Measurements from ENCODE around the gene ATP6V1C2.

The ATP6V1C2 gene

DNA sequence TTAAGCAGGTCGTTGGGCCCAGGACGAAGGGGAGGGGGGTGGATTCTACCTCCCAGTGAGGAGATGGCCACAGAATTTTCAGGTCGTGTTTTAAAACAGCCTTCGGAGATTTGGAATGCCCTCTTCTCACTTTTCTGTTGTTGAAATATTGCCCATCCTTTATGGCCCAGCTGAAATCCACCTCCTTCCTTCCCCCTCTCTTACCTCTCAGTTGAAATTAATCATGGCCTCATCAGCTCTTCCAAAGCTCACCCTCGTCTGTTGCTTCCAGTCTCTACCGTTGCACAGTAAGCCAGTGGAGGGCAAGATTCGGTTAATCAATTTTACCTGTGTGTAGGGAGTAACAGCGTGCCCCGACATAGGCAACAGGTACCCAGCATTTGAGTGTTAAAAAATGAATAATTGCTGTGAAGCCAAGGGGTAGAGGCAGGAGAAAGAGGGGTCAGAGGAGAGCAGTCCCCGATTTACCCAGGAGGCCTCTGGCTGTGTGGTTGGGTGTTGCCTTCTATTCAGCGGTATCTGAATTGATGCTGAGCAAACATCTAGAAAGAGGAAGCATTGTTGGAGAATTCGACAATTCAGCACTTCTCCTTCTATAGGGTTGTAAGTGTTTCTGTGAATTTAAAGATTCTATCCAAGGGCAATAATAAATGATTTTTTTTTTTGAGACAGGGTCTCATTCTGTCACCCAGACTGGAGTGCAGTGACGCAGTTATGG, 99.7 kb downstream of the ATP6V1C2 start:
- TF ChIP-seq, protein P1, sequence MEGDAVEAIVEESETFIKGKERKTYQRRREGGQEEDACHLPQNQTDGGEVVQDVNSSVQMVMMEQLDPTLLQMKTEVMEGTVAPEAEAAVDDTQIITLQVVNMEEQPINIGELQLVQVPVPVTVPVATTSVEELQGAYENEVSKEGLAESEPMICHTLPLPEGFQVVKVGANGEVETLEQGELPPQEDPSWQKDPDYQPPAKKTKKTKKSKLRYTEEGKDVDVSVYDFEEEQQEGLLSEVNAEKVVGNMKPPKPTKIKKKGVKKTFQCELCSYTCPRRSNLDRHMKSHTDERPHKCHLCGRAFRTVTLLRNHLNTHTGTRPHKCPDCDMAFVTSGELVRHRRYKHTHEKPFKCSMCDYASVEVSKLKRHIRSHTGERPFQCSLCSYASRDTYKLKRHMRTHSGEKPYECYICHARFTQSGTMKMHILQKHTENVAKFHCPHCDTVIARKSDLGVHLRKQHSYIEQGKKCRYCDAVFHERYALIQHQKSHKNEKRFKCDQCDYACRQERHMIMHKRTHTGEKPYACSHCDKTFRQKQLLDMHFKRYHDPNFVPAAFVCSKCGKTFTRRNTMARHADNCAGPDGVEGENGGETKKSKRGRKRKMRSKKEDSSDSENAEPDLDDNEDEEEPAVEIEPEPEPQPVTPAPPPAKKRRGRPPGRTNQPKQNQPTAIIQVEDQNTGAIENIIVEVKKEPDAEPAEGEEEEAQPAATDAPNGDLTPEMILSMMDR (IDR thresholded peaks at IDR 0.05; ENCODE audit: low read length), result no peak
- no peak for TF ChIP-seq EZH2 (IDR thresholded peaks at IDR 0.05; ENCODE audit: borderline replicate concordance, low read length)

DNA sequence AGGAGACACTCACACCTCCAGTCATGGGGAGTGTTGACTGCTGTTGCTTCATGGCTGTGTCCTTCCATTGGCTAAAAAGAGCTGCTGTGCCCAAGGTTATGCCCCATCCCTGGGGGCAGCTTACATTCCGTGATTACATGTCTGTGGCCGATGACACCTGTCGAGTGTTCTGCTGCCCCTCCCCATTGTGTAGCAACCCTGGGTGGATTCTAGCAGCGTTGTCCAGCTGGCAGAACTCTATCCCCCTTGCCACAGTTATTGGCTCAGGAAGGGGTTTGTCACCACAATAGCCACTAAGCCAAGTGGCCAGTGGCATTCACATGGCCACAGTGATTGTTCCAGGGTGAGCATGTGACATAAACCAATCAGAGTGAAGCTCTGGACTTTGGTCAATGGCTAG, 102.8 kb downstream of the ATP6V1C2 start:
- peaks cover 16% of the 10 kb centered on the region for H3K27me3 ChIP-seq (ENCODE audit: insufficient read depth, low read length)
- no peak overlapping the region for H3K4me3 ChIP-seq (ENCODE audit: low read depth, low read length, poor library complexity, severe bottlenecking)
- H3K9me3 ChIP-seq (ENCODE audit: low read length), result no peaks in the 10 kb centered on the region
- no peak overlapping the region for H3K9ac ChIP-seq (ENCODE audit: low read length)
- no peak overlapping the region for H3K4me2 ChIP-seq (ENCODE audit: low read length)
- no peaks in the 10 kb centered on the region; the same call in 1 of the 2 replicates for H3K36me3 ChIP-seq (ENCODE audit: insufficient read depth, low read length)
- H3F3A ChIP-seq (ENCODE audit: insufficient read depth, low read length), result no peaks in the 10 kb centered on the region
- no peak overlapping the region for H2AFZ ChIP-seq (ENCODE audit: low read length)
- H3K9me2 ChIP-seq (ENCODE audit: low read depth, low read length), result no peaks in the 10 kb centered on the region
- no peaks in the 10 kb centered on the region for H4K20me1 ChIP-seq (ENCODE audit: insufficient read depth, low read length)
- H3K27ac ChIP-seq (ENCODE audit: low read depth, low read length, poor library complexity, severe bottlenecking), result no peak overlapping the region
- TF ChIP-seq, protein P1 (IDR thresholded peaks at IDR 0.05; ENCODE audit: low read length), result no peak
- TF ChIP-seq EZH2 (IDR thresholded peaks at IDR 0.05; ENCODE audit: borderline replicate concordance, low read length), result no peak
- no peaks in the 10 kb centered on the region for H3K4me1 ChIP-seq (ENCODE audit: insufficient read depth, low read length, severe bottlenecking)
- no peaks in the 10 kb centered on the region for H3K79me2 ChIP-seq (ENCODE audit: insufficient read depth, low read length)

More for the DNA sequence above, 99.7 kb downstream of the ATP6V1C2 start:
- Histone ChIP-seq H3K27me3 (ENCODE audit: insufficient read depth, low read length) (peaks cover 15% of the 10 kb centered on the region), H3K27ac (ENCODE audit: low read depth, low read length, poor library complexity, severe bottlenecking) (no peak overlapping the region), H3K9me3 (ENCODE audit: low read length) (no peaks in the 10 kb centered on the region), H3K4me3 (ENCODE audit: low read depth, low read length, poor library complexity, severe bottlenecking) (no peak overlapping the region), H3K79me2 (ENCODE audit: insufficient read depth, low read length) (no peaks in the 10 kb centered on the region), H3K9me2 (ENCODE audit: low read depth, low read length) (no peaks in the 10 kb centered on the region), H3K36me3 (ENCODE audit: insufficient read depth, low read length) (no peaks in the 10 kb centered on the region; the same call in 1 of the 2 replicates), H3F3A (ENCODE audit: insufficient read depth, low read length) (no peaks in the 10 kb centered on the region), H3K4me1 (ENCODE audit: insufficient read depth, low read length, severe bottlenecking) (no peaks in the 10 kb centered on the region), H2AFZ (ENCODE audit: low read length) (no peak overlapping the region), H4K20me1 (ENCODE audit: insufficient read depth, low read length) (no peaks in the 10 kb centered on the region), H3K4me2 (ENCODE audit: low read length) (no peak overlapping the region), H3K9ac (ENCODE audit: low read length) (no peak overlapping the region)

DNA sequence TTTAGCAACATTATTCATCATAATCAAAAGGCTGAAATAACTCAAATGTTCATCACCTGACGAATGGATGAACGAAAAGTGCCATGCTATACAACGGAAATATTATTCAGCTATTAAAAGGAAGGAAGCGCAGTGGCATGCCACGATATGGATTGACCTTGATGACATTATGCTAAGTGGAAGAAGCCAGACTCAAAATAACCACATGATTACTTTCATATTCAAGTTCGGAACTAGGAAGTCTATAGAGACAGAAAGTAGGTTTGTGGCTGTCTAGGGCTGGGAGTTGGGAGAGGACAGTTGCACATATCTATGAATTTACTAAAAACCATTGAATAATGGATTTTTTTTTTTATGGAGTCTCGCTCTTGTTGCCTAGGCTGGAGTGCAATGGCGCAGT, 104.6 kb downstream of the ATP6V1C2 start:
- Histone ChIP-seq H3K4me2 (ENCODE audit: low read length) (no peak overlapping the region), H3K9me2 (ENCODE audit: low read depth, low read length) (no peaks in the 10 kb centered on the region), H3K79me2 (ENCODE audit: insufficient read depth, low read length) (no peaks in the 10 kb centered on the region), H3K27ac (ENCODE audit: low read depth, low read length, poor library complexity, severe bottlenecking) (no peak overlapping the region), H3K4me3 (ENCODE audit: low read depth, low read length, poor library complexity, severe bottlenecking) (no peak overlapping the region), H3K9ac (ENCODE audit: low read length) (no peak overlapping the region), H4K20me1 (ENCODE audit: insufficient read depth, low read length) (no peaks in the 10 kb centered on the region), H2AFZ (ENCODE audit: low read length) (no peak overlapping the region), H3K9me3 (ENCODE audit: low read length) (no peaks in the 10 kb centered on the region), H3K27me3 (ENCODE audit: insufficient read depth, low read length) (peaks cover 16% of the 10 kb centered on the region), H3K4me1 (ENCODE audit: insufficient read depth, low read length, severe bottlenecking) (no peaks in the 10 kb centered on the region), H3K36me3 (ENCODE audit: insufficient read depth, low read length) (no peaks in the 10 kb centered on the region; the same call in 1 of the 2 replicates), H3F3A (ENCODE audit: insufficient read depth, low read length) (no peaks in the 10 kb centered on the region)
- no peak for TF ChIP-seq EZH2 (IDR thresholded peaks at IDR 0.05; ENCODE audit: borderline replicate concordance, low read length)
- TF ChIP-seq, protein P1 (IDR thresholded peaks at IDR 0.05; ENCODE audit: low read length), result no peak
